ENCODE results near the gene MYO3B.

The MYO3B gene

GRCh38 chr2:170405326-170405725, 227.4 kb downstream of the MYO3B start:
- TF ChIP-seq CTCF (IDR thresholded peaks at IDR 0.05; ENCODE audit: low read depth, low read length): no peak
- no peak for DNase-seq
- no peak overlapping the region for H3K27ac ChIP-seq
- no peaks in the 10 kb centered on the region for H3K27me3 ChIP-seq (ENCODE audit: insufficient read depth, low read depth, severe bottlenecking)
- H3K4me3 ChIP-seq (ENCODE audit: low read depth, low read length): no peak overlapping the region
- H3K36me3 ChIP-seq: no peaks in the 10 kb centered on the region
- H3K9me3 ChIP-seq (ENCODE audit: severe bottlenecking): no peaks in the 10 kb centered on the region

- DNase-seq: no peak
- Histone ChIP-seq H3K4me3 (ENCODE audit: low read depth, low read length) (no peak overlapping the region), H3K9me3 (ENCODE audit: severe bottlenecking) (no peaks in the 10 kb centered on the region), H3K36me3 (no peaks in the 10 kb centered on the region), H3K27me3 (ENCODE audit: insufficient read depth, low read depth, severe bottlenecking) (no peaks in the 10 kb centered on the region), H3K27ac (no peak overlapping the region)
- no peak for TF ChIP-seq CTCF (IDR thresholded peaks at IDR 0.05; ENCODE audit: low read depth, low read length)
Measured at GRCh38 chr2:170408461-170409163, 230.7 kb downstream of the MYO3B start.

GRCh38 chr2:170409164-170409535, 231.2 kb downstream of the MYO3B start:
- Histone ChIP-seq H3K27me3 (ENCODE audit: insufficient read depth, low read depth, severe bottlenecking) (no peaks in the 10 kb centered on the region), H3K9me3 (ENCODE audit: severe bottlenecking) (no peaks in the 10 kb centered on the region), H3K36me3 (no peaks in the 10 kb centered on the region), H3K4me3 (ENCODE audit: low read depth, low read length) (peak overlapping the region; percentile 15; the same call in 1 of the 2 replicates), H3K27ac (no peak overlapping the region)
- peak; percentile 75 for DNase-seq
- peak; percentile 72 for TF ChIP-seq CTCF (IDR thresholded peaks at IDR 0.05; ENCODE audit: low read depth, low read length)

GRCh38 chr2:170411660-170412059, 233.7 kb downstream of the MYO3B start:
- Histone ChIP-seq H3K27me3 (ENCODE audit: insufficient read depth, low read depth, severe bottlenecking) (no peaks in the 10 kb centered on the region), H3K9me3 (ENCODE audit: severe bottlenecking) (peaks cover 2% of the 10 kb centered on the region), H3K4me3 (ENCODE audit: low read depth, low read length) (no peak overlapping the region), H3K27ac (no peak overlapping the region), H3K36me3 (no peaks in the 10 kb centered on the region)
- no peak for TF ChIP-seq CTCF (IDR thresholded peaks at IDR 0.05; ENCODE audit: low read depth, low read length)
- DNase-seq: no peak

GRCh38 chr2:170420961-170421687, 243.2 kb downstream of the MYO3B start:
- TF ChIP-seq CTCF (IDR thresholded peaks at IDR 0.05; ENCODE audit: low read depth, low read length): no peak
- no peak overlapping the region for H3K27ac ChIP-seq
- DNase-seq: no peak
- no peaks in the 10 kb centered on the region for H3K36me3 ChIP-seq
- no peaks in the 10 kb centered on the region for H3K27me3 ChIP-seq (ENCODE audit: insufficient read depth, low read depth, severe bottlenecking)
- no peak overlapping the region for H3K4me3 ChIP-seq (ENCODE audit: low read depth, low read length)
- H3K9me3 ChIP-seq (ENCODE audit: severe bottlenecking): no peaks in the 10 kb centered on the region
